ENCODE data around the gene RPAP3.

GRCh38 chr12:47744005-47744651, 38.3 kb upstream of the RPAP3 start:
- TF ChIP-seq CTCF (IDR thresholded peaks at IDR 0.05) (peak; percentile 34 to 80 (median 70)), EP300 (IDR thresholded peaks at IDR 0.05) (no peak)
